MM.1S (cell line): ENCODE results near the gene CLEC16A.

ENCODE experiments used
- DNase-seq: peaks from one replicate; pipeline ENCODE4 v3.0.0-alpha.2; 2015
- H2AFZ ChIP-seq: fragments of 300-600 bp; sonication (generic); 2 replicates; pipeline ENCODE4 v1.6.0; 2016; ENCODE audit warnings: antibody characterized with exemption, low read length
- H3F3A ChIP-seq: fragments of 300-600 bp; sonication (generic); 2 replicates; pipeline ENCODE4 v1.6.1; 2016; ENCODE audit warnings: mild to moderate bottlenecking, antibody characterized with exemption, low read length, moderate library complexity, mixed read lengths; ENCODE audit not compliant: insufficient read depth
- H3K27ac ChIP-seq: fragments of 300-600 bp; sonication (generic); 2 replicates; pipeline ENCODE4 v1.5.1; 2016; ENCODE audit warnings: mild to moderate bottlenecking, low read length
- H3K27me3 ChIP-seq: fragments of 300-600 bp; sonication (generic); replicated peaks from 2 replicates; pipeline ENCODE4 v1.6.0; 2016; ENCODE audit warnings: low read length; ENCODE audit not compliant: insufficient read depth
- H3K36me3 ChIP-seq: fragments of 300-600 bp; sonication (generic); replicated peaks from 2 replicates; pipeline ENCODE4 v1.6.1; 2016; ENCODE audit warnings: mild to moderate bottlenecking, low read length, mixed read lengths; ENCODE audit not compliant: insufficient read depth
- H3K4me1 ChIP-seq: fragments of 300-600 bp; sonication (generic); 2 replicates; pipeline ENCODE4 v1.6.1; 2016; ENCODE audit warnings: low read length, mixed read lengths
- H3K4me2 ChIP-seq: fragments of 300-600 bp; sonication (generic); 2 replicates; pipeline ENCODE4 v1.6.0; 2016; ENCODE audit warnings: low read depth, low read length
- H3K4me3 ChIP-seq: fragments of 300-600 bp; sonication (generic); 2 replicates; pipeline ENCODE4 v1.5.1; 2016; ENCODE audit warnings: low read length, mixed read lengths
- H3K79me2 ChIP-seq: fragments of 300-600 bp; sonication (generic); 2 replicates; pipeline ENCODE4 v1.6.1; 2016; ENCODE audit warnings: mixed run types, low read length, mixed read lengths
- H3K9ac ChIP-seq: fragments of 300-600 bp; sonication (generic); 2 replicates; pipeline ENCODE4 v1.6.1; 2016; ENCODE audit warnings: low read length, mixed read lengths
- H3K9me2 ChIP-seq: fragments of 300-600 bp; sonication (generic); replicated peaks from 2 replicates; pipeline ENCODE4 v1.6.1; 2016; ENCODE audit warnings: mild to moderate bottlenecking, low read length, mixed read lengths; ENCODE audit not compliant: insufficient read depth
- H3K9me3 ChIP-seq: fragments of 300-600 bp; sonication (generic); replicated peaks from 2 replicates; pipeline ENCODE4 v1.6.1; 2016; ENCODE audit warnings: mild to moderate bottlenecking, low read length, mixed read lengths; ENCODE audit not compliant: insufficient read depth
- H4K20me1 ChIP-seq: fragments of 300-600 bp; sonication (generic); 2 replicates; pipeline ENCODE4 v1.6.1; 2016; ENCODE audit warnings: mild to moderate bottlenecking, low read length, moderate library complexity, mixed read lengths; ENCODE audit not compliant: insufficient read depth
- CTCF ChIP-seq: fragments of 300-600 bp; sonication (generic); IDR thresholded peaks from 2 replicates; pipeline ENCODE4 v1.5.1; 2016; ENCODE audit warnings: antibody characterized with exemption, low read length, mixed read lengths
- EZH2 ChIP-seq: fragments of 300-600 bp; sonication (generic); optimal IDR thresholded peaks from 2 replicates; pipeline ENCODE3; 2017; ENCODE audit warnings: low read depth, mild to moderate bottlenecking, antibody characterized with exemption, low read length, mixed read lengths
- EZH2phosphoT487 ChIP-seq: fragments of 300-600 bp; sonication (generic); IDR thresholded peaks from 2 replicates; pipeline ENCODE4 v1.6.1; 2018; ENCODE audit warnings: antibody characterized with exemption, low read length

Gene CLEC16A

GRCh38 chr16:11050536-11050935 is 106.2 kb downstream of the CLEC16A start:
- Histone ChIP-seq H3F3A (no peaks in the 10 kb centered on the region), H3K4me3 (no peak overlapping the region), H3K36me3 (no peaks in the 10 kb centered on the region), H3K27ac (no peak overlapping the region), H4K20me1 (no peaks in the 10 kb centered on the region), H3K9ac (no peak overlapping the region), H2AFZ (no peak overlapping the region), H3K4me2 (no peak overlapping the region), H3K4me1 (no peaks in the 10 kb centered on the region), H3K79me2 (no peaks in the 10 kb centered on the region), H3K9me3 (no peaks in the 10 kb centered on the region), H3K9me2 (no peaks in the 10 kb centered on the region), H3K27me3 (no peaks in the 10 kb centered on the region)
- TF ChIP-seq EZH2phosphoT487 (no peak), EZH2 (no peak), CTCF (no peak)
- no peak for DNase-seq

- Histone ChIP-seq H2AFZ (no peak overlapping the region), H3K4me1 (no peaks in the 10 kb centered on the region), H3K27ac (no peak overlapping the region), H3K9me2 (no peaks in the 10 kb centered on the region), H3K4me3 (no peak overlapping the region), H3K9me3 (no peaks in the 10 kb centered on the region), H3K9ac (no peak overlapping the region), H4K20me1 (no peaks in the 10 kb centered on the region), H3K79me2 (no peaks in the 10 kb centered on the region), H3K36me3 (no peaks in the 10 kb centered on the region), H3F3A (no peaks in the 10 kb centered on the region), H3K27me3 (no peaks in the 10 kb centered on the region), H3K4me2 (no peak overlapping the region)
- TF ChIP-seq CTCF, result no peak
- no peak for TF ChIP-seq EZH2
- TF ChIP-seq EZH2phosphoT487, result no peak
- DNase-seq, result no peak
Measured at GRCh38 chr16:11050944-11051343, 106.6 kb downstream of the CLEC16A start.

- no peak overlapping the region for H3K27ac ChIP-seq
- H3K4me1 ChIP-seq, result no peaks in the 10 kb centered on the region
- H2AFZ ChIP-seq, result no peak overlapping the region
- no peaks in the 10 kb centered on the region for H3F3A ChIP-seq
- no peaks in the 10 kb centered on the region for H3K79me2 ChIP-seq
- no peak overlapping the region for H3K9ac ChIP-seq
- H3K27me3 ChIP-seq, result no peaks in the 10 kb centered on the region
- H3K9me3 ChIP-seq, result no peaks in the 10 kb centered on the region
- H4K20me1 ChIP-seq, result no peaks in the 10 kb centered on the region
- no peaks in the 10 kb centered on the region for H3K36me3 ChIP-seq
- no peak overlapping the region for H3K4me2 ChIP-seq
- TF ChIP-seq EZH2 (no peak), EZH2phosphoT487 (no peak), CTCF (no peak)
- no peaks in the 10 kb centered on the region for H3K9me2 ChIP-seq
- H3K4me3 ChIP-seq, result no peak overlapping the region
- DNase-seq, result no peak
Measured at GRCh38 chr16:11051430-11051829, 107.1 kb downstream of the CLEC16A start.
